ENCODE measurements around the gene TBC1D5.

Gene TBC1D5

GRCh38 chr3:17755836-17756235 is 13.4 kb upstream of the TBC1D5 start:
- TF ChIP-seq, protein P1, sequence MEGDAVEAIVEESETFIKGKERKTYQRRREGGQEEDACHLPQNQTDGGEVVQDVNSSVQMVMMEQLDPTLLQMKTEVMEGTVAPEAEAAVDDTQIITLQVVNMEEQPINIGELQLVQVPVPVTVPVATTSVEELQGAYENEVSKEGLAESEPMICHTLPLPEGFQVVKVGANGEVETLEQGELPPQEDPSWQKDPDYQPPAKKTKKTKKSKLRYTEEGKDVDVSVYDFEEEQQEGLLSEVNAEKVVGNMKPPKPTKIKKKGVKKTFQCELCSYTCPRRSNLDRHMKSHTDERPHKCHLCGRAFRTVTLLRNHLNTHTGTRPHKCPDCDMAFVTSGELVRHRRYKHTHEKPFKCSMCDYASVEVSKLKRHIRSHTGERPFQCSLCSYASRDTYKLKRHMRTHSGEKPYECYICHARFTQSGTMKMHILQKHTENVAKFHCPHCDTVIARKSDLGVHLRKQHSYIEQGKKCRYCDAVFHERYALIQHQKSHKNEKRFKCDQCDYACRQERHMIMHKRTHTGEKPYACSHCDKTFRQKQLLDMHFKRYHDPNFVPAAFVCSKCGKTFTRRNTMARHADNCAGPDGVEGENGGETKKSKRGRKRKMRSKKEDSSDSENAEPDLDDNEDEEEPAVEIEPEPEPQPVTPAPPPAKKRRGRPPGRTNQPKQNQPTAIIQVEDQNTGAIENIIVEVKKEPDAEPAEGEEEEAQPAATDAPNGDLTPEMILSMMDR (IDR thresholded peaks at IDR 0.05; ENCODE audit: insufficient read depth, low read depth, low read length, missing control alignments), result no peak
- peak; percentile 25 for DNase-seq (ENCODE audit: low read depth)
- H3K4me3 ChIP-seq (ENCODE audit: low read depth, low read length), result no peak overlapping the region

GRCh38 chr3:17753632-17753992 is 11.2 kb upstream of the TBC1D5 start:
- TF ChIP-seq, protein P1 (IDR thresholded peaks at IDR 0.05; ENCODE audit: insufficient read depth, low read depth, low read length, missing control alignments), result no peak
- DNase-seq (ENCODE audit: low read depth), result no peak

GRCh38 chr3:17752876-17753631 is 10.6 kb upstream of the TBC1D5 start:
- TF ChIP-seq, protein P1 (IDR thresholded peaks at IDR 0.05; ENCODE audit: insufficient read depth, low read depth, low read length, missing control alignments), result no peak
- DNase-seq (ENCODE audit: low read depth), result no peak
- no peak overlapping the region for H3K4me3 ChIP-seq (ENCODE audit: low read depth, low read length)

More at GRCh38 chr3:17753632-17753992, 11.2 kb upstream of the TBC1D5 start:
- no peak overlapping the region for H3K4me3 ChIP-seq (ENCODE audit: low read depth, low read length)

DNA sequence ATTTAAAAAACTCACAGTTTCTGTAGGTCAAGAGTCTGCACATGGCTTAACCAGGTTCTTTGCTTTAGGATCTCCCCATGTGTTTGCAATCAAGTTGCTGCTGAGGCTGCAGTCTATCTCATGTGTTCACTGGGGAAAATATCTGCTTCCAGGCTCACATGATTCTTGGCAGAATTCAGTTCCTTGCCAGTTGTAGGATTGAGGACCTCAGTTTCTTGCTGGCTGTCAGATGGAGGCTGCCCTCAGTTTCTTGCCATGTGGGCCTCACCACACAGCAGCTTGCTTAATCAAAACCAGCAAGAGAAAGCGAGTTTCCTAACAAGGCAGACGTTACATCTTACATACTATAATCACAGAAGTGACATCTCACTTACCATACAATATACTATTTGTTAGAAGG is 10.0 kb upstream of the TBC1D5 start:
- TF ChIP-seq, protein P1 (IDR thresholded peaks at IDR 0.05; ENCODE audit: insufficient read depth, low read depth, low read length, missing control alignments), result no peak
- DNase-seq (ENCODE audit: low read depth), result no peak
- H3K4me3 ChIP-seq (ENCODE audit: low read depth, low read length), result no peak overlapping the region

GRCh38 chr3:17749705-17750293 is 7.4 kb upstream of the TBC1D5 start:
- peak; percentile 18 for DNase-seq (ENCODE audit: low read depth)
- peak overlapping the region; percentile 32; the same call in 1 of the 2 replicates for H3K4me3 ChIP-seq (ENCODE audit: low read depth, low read length)
- TF ChIP-seq, protein P1 (IDR thresholded peaks at IDR 0.05; ENCODE audit: insufficient read depth, low read depth, low read length, missing control alignments), result no peak

DNA sequence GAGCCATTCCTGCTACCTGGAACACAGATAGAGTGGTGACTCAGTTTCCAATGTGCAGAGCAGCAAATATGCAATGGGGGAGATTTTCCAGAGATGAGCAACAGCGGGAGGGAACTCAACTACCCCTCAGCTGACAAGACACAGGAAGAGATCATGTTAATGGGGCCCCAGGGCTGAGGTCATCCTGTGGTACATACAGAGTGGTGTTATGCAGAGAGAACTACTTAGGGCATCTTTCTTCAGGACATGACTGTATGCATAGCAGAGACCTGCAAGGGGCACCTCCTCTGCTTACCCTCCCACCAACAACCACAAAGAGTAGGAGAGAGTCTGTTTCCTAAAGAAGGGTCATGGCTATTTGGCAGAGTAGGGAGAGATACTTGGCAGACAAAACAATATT is 6.8 kb upstream of the TBC1D5 start:
- TF ChIP-seq, protein P1 (IDR thresholded peaks at IDR 0.05; ENCODE audit: insufficient read depth, low read depth, low read length, missing control alignments), result no peak
- peak overlapping the region; percentile 32; the same call in 1 of the 2 replicates for H3K4me3 ChIP-seq (ENCODE audit: low read depth, low read length)
- DNase-seq (ENCODE audit: low read depth), result peak; percentile 51

All from GM12865 (cell line).